Small intestine (tissue), 7 donors: ENCODE results near the gene AFF3. TPM values are rescaled to one million over a fixed set of nuclear protein-coding genes. Genes with fewer than 3 reads are reported as not detected.
A peak's percentile ranks its signal among the peaks of the same experiment; 100 is the strongest.

Experiments used
- DNase-seq, 2 donors: peaks; one replicate each; pipeline versions ENCODE4 v3.0.0 to v3.0.0-alpha.2; 2013
- FAIRE-seq: peaks from 2 replicates; lab custom pipeline; 2012; peaks lifted over from hg19 to GRCh38; lab: Jason Lieb, UNC
- H3K27ac ChIP-seq, 3 donors: one replicate each; pipeline ENCODE4 v1.5.1; 2013; ENCODE audit warnings: low read length in 2 of 3, mild to moderate bottlenecking in 2 of 3, control low read depth in 1 of 3, inconsistent platforms in 1 of 3, low read depth in 1 of 3, moderate library complexity in 1 of 3
- H3K27me3 ChIP-seq, 3 donors: one replicate each; pipeline ENCODE4 v1.6.1; 2013; ENCODE audit warnings: low read length in 3 of 3, inconsistent platforms in 1 of 3; ENCODE audit not compliant: control insufficient read depth in 3 of 3, insufficient read depth in 3 of 3
- H3K36me3 ChIP-seq, 3 donors: one replicate each; pipeline ENCODE4 v1.6.1; 2013; ENCODE audit warnings: low read length in 3 of 3, inconsistent platforms in 1 of 3, low read depth in 1 of 3, mild to moderate bottlenecking in 1 of 3, moderate library complexity in 1 of 3; ENCODE audit not compliant: control insufficient read depth in 3 of 3, insufficient read depth in 2 of 3
- H3K4me1 ChIP-seq, 3 donors: one replicate each; pipeline ENCODE4 v1.6.1; 2013; ENCODE audit warnings: low read length in 2 of 3, inconsistent platforms in 1 of 3, low read depth in 1 of 3, mild to moderate bottlenecking in 1 of 3, moderate library complexity in 1 of 3; ENCODE audit not compliant: control insufficient read depth in 3 of 3, insufficient read depth in 2 of 3
- H3K4me3 ChIP-seq, 3 donors: one replicate each; pipeline ENCODE4 v1.5.1; 2013; ENCODE audit warnings: low read length in 3 of 3, control low read depth in 1 of 3, inconsistent platforms in 1 of 3, low read depth in 1 of 3, mild to moderate bottlenecking in 1 of 3, moderate library complexity in 1 of 3
- H3K9me3 ChIP-seq, 2 donors: one replicate each; pipeline ENCODE4 v1.6.1; 2013; ENCODE audit warnings: low read depth in 1 of 2, low read length in 1 of 2; ENCODE audit not compliant: control insufficient read depth in 2 of 2, insufficient read depth in 1 of 2
- WGBS, 3 donors: extraction: QIAGEN DNeasy Blood & Tissue Kit; methylation state at CpG; one replicate each; pipeline ENCODE4 v1.1.7; 2013; 5-methylcytosine and 5-hydroxymethylcytosine counted together
- polyA plus RNA-seq, 4 donors: library from polyadenylated mRNA; stranded (reverse) in 3 of 4; unstranded in 1 of 4; fragments of 200-250 nt in 3 of 4; fragments of 120-200 nt in 1 of 4; gene quantifications; one replicate each; pipeline versions ENCODE4 v1.2.1 to v1.2.3, GENCODE V29; 2013
- donor health status: healthy with polysubstance abuse.
- donor health status: control.
- donor health status: control.
- donor health status: Bipolar disorder and iron deficiency.
- donor health status: healthy.

The AFF3 gene
- polyA plus RNA-seq, 4 donors: 0.27 to 3.2 (median 0.92) TPM; not detected in 1

GRCh38 chr2:100143286-100143685 is 896 bp upstream of the AFF3 start:
- H3K27ac ChIP-seq: no peak overlapping the region
- no peaks in the 10 kb centered on the region for H3K9me3 ChIP-seq
- no peak for FAIRE-seq
- H3K36me3 ChIP-seq: no peaks in the 10 kb centered on the region
- H3K4me1 ChIP-seq: no peaks in the 10 kb centered on the region
- no peak for DNase-seq
- WGBS, 3 donors: 88 to 97% (median 93%) methylated on average over 6 of the region's 6 CpGs
- H3K27me3 ChIP-seq: no peaks in the 10 kb centered on the region
- H3K4me3 ChIP-seq: no peak overlapping the region

DNA sequence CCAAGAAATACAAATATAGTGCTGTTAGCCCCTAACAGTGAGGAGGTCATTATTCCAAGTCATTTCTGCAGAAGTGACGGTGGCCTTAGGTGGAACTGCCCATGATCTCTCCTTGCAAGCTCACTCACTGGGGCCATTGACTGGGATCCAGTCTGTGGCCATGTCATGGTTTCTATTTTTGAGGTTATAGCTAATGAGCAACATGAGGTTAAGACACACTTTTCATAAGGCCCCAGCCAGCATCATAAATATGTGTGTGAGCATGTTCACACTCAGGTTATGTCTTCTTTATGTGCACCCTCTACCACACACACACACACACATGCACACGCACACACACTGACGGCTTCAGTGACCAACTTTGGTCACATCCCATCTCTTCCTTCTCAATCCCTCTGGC is 484 bp downstream of the AFF3 start:
- H3K4me1 ChIP-seq: no peaks in the 10 kb centered on the region
- no peaks in the 10 kb centered on the region for H3K27me3 ChIP-seq
- peak overlapping the region in 1 of 3 donors; percentile 32 for H3K4me3 ChIP-seq
- DNase-seq (no peak), FAIRE-seq (no peak)
- H3K36me3 ChIP-seq: no peaks in the 10 kb centered on the region
- H3K9me3 ChIP-seq: no peaks in the 10 kb centered on the region
- WGBS, 3 donors: 78 to 87% (median 80%) methylated on average over 3 of the region's 3 CpGs
- no peak overlapping the region for H3K27ac ChIP-seq

GRCh38 chr2:100140582-100140981 is 1.8 kb downstream of the AFF3 start:
- Histone ChIP-seq H3K4me3 (no peak overlapping the region), H3K36me3 (no peaks in the 10 kb centered on the region), H3K27ac (no peak overlapping the region), H3K9me3 (no peaks in the 10 kb centered on the region), H3K27me3 (no peaks in the 10 kb centered on the region), H3K4me1 (no peaks in the 10 kb centered on the region)
- 77 to 95% (median 89%) methylated on average over 3 of the region's 3 CpGs for WGBS, 3 donors
- FAIRE-seq (no peak), DNase-seq (no peak)

- DNase-seq (no peak), FAIRE-seq (no peak)
- 59 to 74% (median 62%) methylated on average over 5 of the region's 5 CpGs for WGBS, 3 donors
- no peak overlapping the region for H3K4me3 ChIP-seq
- no peaks in the 10 kb centered on the region for H3K9me3 ChIP-seq
- no peaks in the 10 kb centered on the region for H3K4me1 ChIP-seq
- no peak overlapping the region for H3K27ac ChIP-seq
- no peaks in the 10 kb centered on the region for H3K36me3 ChIP-seq
- no peaks in the 10 kb centered on the region for H3K27me3 ChIP-seq
These were observed 4.4 kb downstream of the AFF3 start for GRCh38 chr2:100137866-100138570.

- Histone ChIP-seq H3K27ac (no peak overlapping the region), H3K27me3 (no peaks in the 10 kb centered on the region), H3K36me3 (no peaks in the 10 kb centered on the region), H3K4me3 (no peak overlapping the region), H3K9me3 (no peaks in the 10 kb centered on the region), H3K4me1 (no peaks in the 10 kb centered on the region)
- DNase-seq (no peak), FAIRE-seq (no peak)
- 83 to 89% (median 85%) methylated on average over 5 of the region's 5 CpGs for WGBS, 3 donors
These were observed 5.1 kb downstream of the AFF3 start for GRCh38 chr2:100137318-100137717.

DNA sequence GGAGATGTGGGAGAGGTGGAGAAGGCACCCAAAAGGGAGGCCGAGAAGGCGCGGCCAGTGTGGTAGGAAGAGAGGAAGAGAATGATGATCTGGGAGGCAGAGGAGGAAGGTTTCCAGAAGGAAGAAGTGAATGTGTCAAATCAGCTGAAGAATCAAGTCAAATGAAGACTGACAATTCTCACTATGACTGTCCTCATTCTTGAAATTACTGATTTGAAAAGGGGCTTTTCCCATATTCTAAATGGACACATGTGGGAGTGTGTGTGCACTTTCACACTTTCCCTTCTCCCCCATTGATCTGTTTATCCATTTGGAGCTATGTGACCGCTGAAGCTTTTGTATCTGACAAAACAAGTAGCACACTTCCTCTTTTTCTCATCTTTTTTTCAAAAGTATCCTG is 6.1 kb downstream of the AFF3 start:
- H3K36me3 ChIP-seq: no peaks in the 10 kb centered on the region
- WGBS, 3 donors: 72 to 87% (median 73%) methylated on average over 4 of the region's 4 CpGs

GRCh38 chr2:100135415-100135814 is 7.0 kb downstream of the AFF3 start:
- Histone ChIP-seq H3K4me3 (no peak overlapping the region), H3K27ac (no peak overlapping the region), H3K36me3 (no peaks in the 10 kb centered on the region), H3K27me3 (no peaks in the 10 kb centered on the region), H3K4me1 (no peaks in the 10 kb centered on the region), H3K9me3 (no peaks in the 10 kb centered on the region)
- FAIRE-seq (no peak), DNase-seq (no peak)
- WGBS, 3 donors: 91 to 95% (median 94%) methylated on average over 5 of the region's 5 CpGs

More for the DNA sequence above, 6.1 kb downstream of the AFF3 start:
- Histone ChIP-seq H3K4me1 (no peaks in the 10 kb centered on the region), H3K27me3 (no peaks in the 10 kb centered on the region), H3K9me3 (no peaks in the 10 kb centered on the region), H3K27ac (no peak overlapping the region), H3K4me3 (no peak overlapping the region)
- FAIRE-seq: no peak
- DNase-seq: no peak

- FAIRE-seq: no peak
- Histone ChIP-seq H3K27me3 (no peaks in the 10 kb centered on the region), H3K4me3 (no peak overlapping the region), H3K9me3 (no peaks in the 10 kb centered on the region), H3K27ac (no peak overlapping the region), H3K36me3 (no peaks in the 10 kb centered on the region), H3K4me1 (no peaks in the 10 kb centered on the region)
- WGBS, 3 donors: 64 to 71% (median 69%) methylated on average over 5 of the region's 5 CpGs
- no peak for DNase-seq
These were observed 11.6 kb downstream of the AFF3 start for GRCh38 chr2:100130595-100131391.
